HG02938 (cell line): Measurements from ENCODE around the gene TSPAN33.
"Not testable (repeated sequence)": the region's sequence is repeated elsewhere in the genome, so short reads cannot be mapped to it uniquely, and the experiment has no call there.

ENCODE experiments used
- ATAC-seq: cut with Tn5 transposase; IDR thresholded peaks from one replicate; pipeline ENCODE4 v1.9.1; 2021; ENCODE audit warnings: mild to moderate bottlenecking, moderate library complexity; ENCODE audit not compliant: unreplicated experiment

TSPAN33 gene

GRCh38 chr7:129205126-129205818 lies 60.8 kb downstream of the TSPAN33 start:
- no peak for ATAC-seq

GRCh38 chr7:129205987-129206785 lies 61.7 kb downstream of the TSPAN33 start:
- ATAC-seq = no peak

GRCh38 chr7:129208667-129209066 lies 64.2 kb downstream of the TSPAN33 start:
- ATAC-seq = no peak

GRCh38 chr7:129209067-129209926 lies 64.8 kb downstream of the TSPAN33 start:
- no peak for ATAC-seq

- no peak for ATAC-seq
These were observed 65.9 kb downstream of the TSPAN33 start for GRCh38 chr7:129210256-129210988.

GRCh38 chr7:129210989-129211312 lies 66.4 kb downstream of the TSPAN33 start:
- no peak for ATAC-seq

- ATAC-seq = no peak
These were observed 67.6 kb downstream of the TSPAN33 start for GRCh38 chr7:129212126-129212525.

- no peak for ATAC-seq
These were observed 68.1 kb downstream of the TSPAN33 start for GRCh38 chr7:129212596-129212995.

GRCh38 chr7:129213828-129214227 lies 69.3 kb downstream of the TSPAN33 start:
- no peak for ATAC-seq

- not testable (repeated sequence) for ATAC-seq
These were observed 71.2 kb downstream of the TSPAN33 start for GRCh38 chr7:129215691-129216090.

GRCh38 chr7:129216101-129216715 lies 71.7 kb downstream of the TSPAN33 start:
- ATAC-seq = not testable (repeated sequence)

GRCh38 chr7:129216821-129217416 lies 72.4 kb downstream of the TSPAN33 start:
- ATAC-seq = not testable (repeated sequence)

GRCh38 chr7:129218514-129219062 lies 74.1 kb downstream of the TSPAN33 start:
- ATAC-seq = no peak

- not testable (repeated sequence) for ATAC-seq
These were observed 74.7 kb downstream of the TSPAN33 start for GRCh38 chr7:129219166-129219565.
